SKM-1 (cell line): Measurements from ENCODE around the gene CSTPP1.

Source experiments
- DNase-seq: peaks from one replicate; lab custom pipeline; 2025; ENCODE audit not compliant: unreplicated experiment; lab: John Stamatoyannopoulos, UW

The CSTPP1 gene

GRCh38 chr11:47125083-47125482 is 188.5 kb downstream of the CSTPP1 start:
- DNase-seq = no peak

GRCh38 chr11:47127213-47127612 is 190.7 kb downstream of the CSTPP1 start:
- no peak for DNase-seq

GRCh38 chr11:47130543-47130942 is 194.0 kb downstream of the CSTPP1 start:
- no peak for DNase-seq

GRCh38 chr11:47131136-47131535 is 194.6 kb downstream of the CSTPP1 start:
- DNase-seq = no peak

- no peak for DNase-seq
These were observed 195.9 kb downstream of the CSTPP1 start for GRCh38 chr11:47132490-47132889.

GRCh38 chr11:47132981-47133380 is 196.4 kb downstream of the CSTPP1 start:
- DNase-seq = no peak

- DNase-seq = no peak
These were observed 199.8 kb downstream of the CSTPP1 start for GRCh38 chr11:47136327-47136726.

GRCh38 chr11:47136921-47137320 is 200.4 kb downstream of the CSTPP1 start:
- no peak for DNase-seq

GRCh38 chr11:47137476-47137875 is 200.9 kb downstream of the CSTPP1 start:
- no peak for DNase-seq

- no peak for DNase-seq
These were observed 203.3 kb downstream of the CSTPP1 start for GRCh38 chr11:47139878-47140277.

- DNase-seq = no peak
These were observed 206.8 kb downstream of the CSTPP1 start for GRCh38 chr11:47143322-47143721.

- no peak for DNase-seq
These were observed 208.0 kb downstream of the CSTPP1 start for GRCh38 chr11:47144541-47144940.

- DNase-seq = no peak
These were observed 210.7 kb downstream of the CSTPP1 start for GRCh38 chr11:47147250-47147649.

- DNase-seq = no peak
These were observed 211.1 kb downstream of the CSTPP1 start for GRCh38 chr11:47147681-47148080.

GRCh38 chr11:47148270-47148669 is 211.7 kb downstream of the CSTPP1 start:
- no peak for DNase-seq

GRCh38 chr11:47148903-47149531 is 212.5 kb downstream of the CSTPP1 start:
- no peak for DNase-seq

- DNase-seq = no peak
These were observed 213.2 kb downstream of the CSTPP1 start for GRCh38 chr11:47149782-47150181.

GRCh38 chr11:47152126-47152952 is 215.8 kb downstream of the CSTPP1 start:
- no peak for DNase-seq

- DNase-seq = peak; percentile 30
These were observed 216.7 kb downstream of the CSTPP1 start for GRCh38 chr11:47152953-47153950.

GRCh38 chr11:47154616-47155570 is 218.3 kb downstream of the CSTPP1 start:
- no peak for DNase-seq
